HEK293 (cell line): ENCODE measurements around the gene CCDC38.
A peak's percentile ranks its signal among the peaks of the same experiment; 100 is the strongest.

Experiments used
- CTCF ChIA-PET: fragments of 350-600 bp; formaldehyde crosslinking; extraction: SDS; loops from one replicate; lab custom pipeline; 2021; ENCODE audit warnings: antibody characterized with exemption; lab: Yijun Ruan, JAX
- POLR2A ChIA-PET: fragments of 300-600 bp; formaldehyde crosslinking; extraction: SDS; loops from one replicate; lab custom pipeline; 2020; ENCODE audit warnings: antibody characterized with exemption, inconsistent platforms; lab: Yijun Ruan, JAX
- H3K27ac ChIP-seq: fragments of 200-500 bp; sonication (Bioruptor generic); 2 replicates; pipeline ENCODE4 v1.5.1; 2014; ENCODE audit warnings: low read depth, low read length, control low read depth, inconsistent platforms; ENCODE audit errors: extremely low read depth
- H3K36me3 ChIP-seq, 2 experiments: fragments of 200-500 bp in 1 of 2; sonication (Bioruptor generic) in 1 of 2; 1 replicate in 1 of 2; 2 replicates in 1 of 2; pipeline ENCODE4 v1.5.1; 2014 to 2017; ENCODE audit warnings: inconsistent platforms in 2 of 2, low read length in 2 of 2; ENCODE audit not compliant: control insufficient read depth in 2 of 2, insufficient read depth in 1 of 2
- H3K4me1 ChIP-seq: fragments of 200-500 bp; sonication (Bioruptor generic); 2 replicates; pipeline ENCODE4 v1.5.1; 2014; ENCODE audit warnings: mild to moderate bottlenecking, low read length, inconsistent platforms; ENCODE audit not compliant: control insufficient read depth, insufficient read depth
- H3K4me3 ChIP-seq: 2 replicates; pipeline ENCODE4 v1.5.1; 2011; ENCODE audit warnings: low read depth, mild to moderate bottlenecking, control low read depth, low read length, moderate library complexity
- H3K9me3 ChIP-seq: fragments of 200-500 bp; sonication (Bioruptor generic); 2 replicates; pipeline ENCODE4 v1.5.1; 2014; ENCODE audit warnings: low read depth, low read length, inconsistent platforms; ENCODE audit not compliant: control insufficient read depth, insufficient read depth
- BCL11A ChIP-seq: fragments of 450-650 bp; formaldehyde crosslinking; IDR thresholded peaks from 2 replicates; pipeline ENCODE4 v1.5.1; 2016; ENCODE audit warnings: low read depth, missing biosample characterization, missing genetic modification characterization
- FEZF1 ChIP-seq: fragments of 450-650 bp; formaldehyde crosslinking; IDR thresholded peaks from 2 replicates; pipeline ENCODE4 v1.5.1; 2016; ENCODE audit warnings: missing biosample characterization, missing genetic modification characterization
- GLI4 ChIP-seq: fragments of 450-650 bp; formaldehyde crosslinking; IDR thresholded peaks from 2 replicates; pipeline ENCODE4 v1.5.1; 2016; ENCODE audit warnings: missing biosample characterization, missing genetic modification characterization
- KLF16 ChIP-seq: fragments of 450-650 bp; formaldehyde crosslinking; IDR thresholded peaks from 2 replicates; pipeline ENCODE4 v1.5.1; 2017; ENCODE audit warnings: missing biosample characterization, missing genetic modification characterization
- SP3 ChIP-seq: fragments of 450-650 bp; formaldehyde crosslinking; IDR thresholded peaks from 2 replicates; pipeline ENCODE4 v1.5.1; 2016; ENCODE audit warnings: missing biosample characterization, missing genetic modification characterization
- SP7 ChIP-seq: fragments of 450-650 bp; formaldehyde crosslinking; IDR thresholded peaks from 2 replicates; pipeline ENCODE4 v1.5.1; 2016; ENCODE audit warnings: missing biosample characterization, missing genetic modification characterization
- YY2 ChIP-seq: fragments of 450-650 bp; formaldehyde crosslinking; IDR thresholded peaks from 2 replicates; pipeline ENCODE4 v1.5.1; 2016; ENCODE audit warnings: missing biosample characterization, missing genetic modification characterization
- ZBTB20 ChIP-seq: fragments of 450-650 bp; formaldehyde crosslinking; IDR thresholded peaks from 2 replicates; pipeline ENCODE4 v1.5.1; 2016; ENCODE audit warnings: missing biosample characterization, missing genetic modification characterization
- ZFP37 ChIP-seq: fragments of 450-650 bp; formaldehyde crosslinking; IDR thresholded peaks from 2 replicates; pipeline ENCODE4 v1.5.1; 2016; ENCODE audit warnings: missing biosample characterization, missing genetic modification characterization
- ZNF350 ChIP-seq: fragments of 450-650 bp; formaldehyde crosslinking; IDR thresholded peaks from 2 replicates; pipeline ENCODE4 v1.5.0; 2017; ENCODE audit warnings: missing biosample characterization, mild to moderate bottlenecking, missing genetic modification characterization
- ZNF404 ChIP-seq: fragments of 450-650 bp; formaldehyde crosslinking; IDR thresholded peaks from 2 replicates; pipeline ENCODE4 v1.5.1; 2017; ENCODE audit warnings: missing biosample characterization, missing genetic modification characterization
- ZNF423 ChIP-seq: fragments of 450-650 bp; formaldehyde crosslinking; IDR thresholded peaks from 2 replicates; pipeline ENCODE4 v1.5.1; 2016; ENCODE audit warnings: missing biosample characterization, missing genetic modification characterization
- ZNF544 ChIP-seq: fragments of 450-650 bp; formaldehyde crosslinking; IDR thresholded peaks from 2 replicates; pipeline ENCODE4 v1.5.0; 2017; ENCODE audit warnings: missing biosample characterization, missing genetic modification characterization
- ZNF621 ChIP-seq: fragments of 450-650 bp; formaldehyde crosslinking; IDR thresholded peaks from 2 replicates; pipeline ENCODE4 v1.5.1; 2017; ENCODE audit warnings: missing biosample characterization, missing genetic modification characterization
- ZNF664 ChIP-seq: fragments of 450-650 bp; formaldehyde crosslinking; IDR thresholded peaks from 2 replicates; pipeline ENCODE4 v1.5.1; 2016; ENCODE audit warnings: missing biosample characterization, missing genetic modification characterization
- TF ChIP-seq, protein P1 (sequence below): fragments of 450-650 bp; formaldehyde crosslinking; IDR thresholded peaks from 2 replicates; pipeline ENCODE4 v1.5.1; 2016; ENCODE audit warnings: missing biosample characterization, missing genetic modification characterization
- TF ChIP-seq, protein P2 (sequence below): fragments of 450-650 bp; formaldehyde crosslinking; IDR thresholded peaks from 2 replicates; pipeline ENCODE4 v1.5.1; 2016; ENCODE audit warnings: missing biosample characterization, missing genetic modification characterization
- TF ChIP-seq, protein P3 (sequence below): fragments of 450-650 bp; formaldehyde crosslinking; IDR thresholded peaks from 2 replicates; pipeline ENCODE4 v1.5.1; 2016; ENCODE audit warnings: missing biosample characterization, missing genetic modification characterization
- TF ChIP-seq, protein P4 (sequence below): fragments of 450-650 bp; formaldehyde crosslinking; IDR thresholded peaks from 2 replicates; pipeline ENCODE4 v1.5.1; 2016; ENCODE audit warnings: missing biosample characterization, missing genetic modification characterization, borderline replicate concordance
- TF ChIP-seq, protein P5 (sequence below): fragments of 450-650 bp; formaldehyde crosslinking; IDR thresholded peaks from 2 replicates; pipeline ENCODE4 v1.5.1; 2017; ENCODE audit warnings: missing biosample characterization, missing genetic modification characterization
- TF ChIP-seq, protein P6 (sequence below): fragments of 450-650 bp; formaldehyde crosslinking; IDR thresholded peaks from 2 replicates; pipeline ENCODE4 v1.5.1; 2016; ENCODE audit warnings: missing biosample characterization, missing genetic modification characterization

Gene CCDC38

DNA sequence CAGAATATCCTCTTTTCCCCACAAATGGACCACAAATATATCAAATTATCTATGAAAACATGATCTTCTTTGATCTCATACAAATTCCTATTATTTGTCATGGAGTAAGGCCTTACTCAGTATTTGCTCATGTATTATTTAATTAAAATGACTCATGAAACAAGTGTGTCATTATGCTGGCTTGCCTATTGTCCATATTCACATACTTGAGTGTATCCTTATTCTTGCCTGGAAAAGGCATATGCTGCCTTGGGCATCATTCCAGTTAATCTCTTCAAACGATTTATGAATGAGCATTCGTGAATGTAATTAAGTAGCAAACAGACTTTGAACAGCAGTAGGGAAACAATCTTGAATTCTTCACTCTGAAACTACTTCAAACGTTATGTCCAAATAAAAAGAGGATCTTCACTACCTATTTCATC lies 106.2 kb downstream of the CCDC38 start:
- ChIA-PET CTCF (interaction anchor here (0.6 to 0.9 kb wide), 2 partner anchors 14 to 31 kb away, joined by 3 to 4 read pairs; no protein-coding TSS in a partner anchor), POLR2A (no interaction called here)
- Histone ChIP-seq H3K9me3 (no peaks in the 10 kb centered on the region), H3K27ac (no peak overlapping the region), H3K36me3 (no peaks in the 10 kb centered on the region), H3K4me1 (no peaks in the 10 kb centered on the region), H3K4me3 (no peak overlapping the region)
- TF ChIP-seq ZFP37, result no peak
- TF ChIP-seq ZNF544, result no peak
- TF ChIP-seq, protein P1, sequence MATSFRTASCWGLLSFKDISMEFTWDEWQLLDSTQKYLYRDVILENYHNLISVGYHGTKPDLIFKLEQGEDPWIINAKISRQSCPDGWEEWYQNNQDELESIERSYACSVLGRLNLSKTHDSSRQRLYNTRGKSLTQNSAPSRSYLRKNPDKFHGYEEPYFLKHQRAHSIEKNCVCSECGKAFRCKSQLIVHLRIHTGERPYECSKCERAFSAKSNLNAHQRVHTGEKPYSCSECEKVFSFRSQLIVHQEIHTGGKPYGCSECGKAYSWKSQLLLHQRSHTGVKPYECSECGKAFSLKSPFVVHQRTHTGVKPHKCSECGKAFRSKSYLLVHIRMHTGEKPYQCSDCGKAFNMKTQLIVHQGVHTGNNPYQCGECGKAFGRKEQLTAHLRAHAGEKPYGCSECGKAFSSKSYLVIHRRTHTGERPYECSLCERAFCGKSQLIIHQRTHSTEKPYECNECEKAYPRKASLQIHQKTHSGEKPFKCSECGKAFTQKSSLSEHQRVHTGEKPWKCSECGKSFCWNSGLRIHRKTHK, result no peak
- TF ChIP-seq ZBTB20 (tag by site-specific recombination), result peak; percentile 45; the same call in 1 of the 2 replicates
- TF ChIP-seq BCL11A (tag by site-specific recombination), result no peak
- TF ChIP-seq FEZF1 (tag by site-specific recombination), result peak; percentile 63
- TF ChIP-seq ZNF423, result no peak
- TF ChIP-seq ZNF621 (tag by site-specific recombination), result peak; percentile 20; the same call in 1 of the 2 replicates
- peak; percentile 66 for TF ChIP-seq ZNF664 (tag by site-specific recombination)
- TF ChIP-seq ZNF404, result no peak
- no peak for TF ChIP-seq KLF16 (tag by site-specific recombination)
- TF ChIP-seq SP3 (tag by site-specific recombination), result no peak
- TF ChIP-seq, protein P2, sequence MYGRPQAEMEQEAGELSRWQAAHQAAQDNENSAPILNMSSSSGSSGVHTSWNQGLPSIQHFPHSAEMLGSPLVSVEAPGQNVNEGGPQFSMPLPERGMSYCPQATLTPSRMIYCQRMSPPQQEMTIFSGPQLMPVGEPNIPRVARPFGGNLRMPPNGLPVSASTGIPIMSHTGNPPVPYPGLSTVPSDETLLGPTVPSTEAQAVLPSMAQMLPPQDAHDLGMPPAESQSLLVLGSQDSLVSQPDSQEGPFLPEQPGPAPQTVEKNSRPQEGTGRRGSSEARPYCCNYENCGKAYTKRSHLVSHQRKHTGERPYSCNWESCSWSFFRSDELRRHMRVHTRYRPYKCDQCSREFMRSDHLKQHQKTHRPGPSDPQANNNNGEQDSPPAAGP, result no peak
- peak; percentile 53 for TF ChIP-seq SP7 (tag by site-specific recombination)
- TF ChIP-seq, protein P3, sequence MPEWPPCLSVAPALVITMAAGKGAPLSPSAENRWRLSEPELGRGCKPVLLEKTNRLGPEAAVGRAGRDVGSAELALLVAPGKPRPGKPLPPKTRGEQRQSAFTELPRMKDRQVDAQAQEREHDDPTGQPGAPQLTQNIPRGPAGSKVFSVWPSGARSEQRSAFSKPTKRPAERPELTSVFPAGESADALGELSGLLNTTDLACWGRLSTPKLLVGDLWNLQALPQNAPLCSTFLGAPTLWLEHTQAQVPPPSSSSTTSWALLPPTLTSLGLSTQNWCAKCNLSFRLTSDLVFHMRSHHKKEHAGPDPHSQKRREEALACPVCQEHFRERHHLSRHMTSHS (tag by site-specific recombination), result no peak
- TF ChIP-seq YY2 (tag by site-specific recombination), result no peak
- TF ChIP-seq, protein P4, sequence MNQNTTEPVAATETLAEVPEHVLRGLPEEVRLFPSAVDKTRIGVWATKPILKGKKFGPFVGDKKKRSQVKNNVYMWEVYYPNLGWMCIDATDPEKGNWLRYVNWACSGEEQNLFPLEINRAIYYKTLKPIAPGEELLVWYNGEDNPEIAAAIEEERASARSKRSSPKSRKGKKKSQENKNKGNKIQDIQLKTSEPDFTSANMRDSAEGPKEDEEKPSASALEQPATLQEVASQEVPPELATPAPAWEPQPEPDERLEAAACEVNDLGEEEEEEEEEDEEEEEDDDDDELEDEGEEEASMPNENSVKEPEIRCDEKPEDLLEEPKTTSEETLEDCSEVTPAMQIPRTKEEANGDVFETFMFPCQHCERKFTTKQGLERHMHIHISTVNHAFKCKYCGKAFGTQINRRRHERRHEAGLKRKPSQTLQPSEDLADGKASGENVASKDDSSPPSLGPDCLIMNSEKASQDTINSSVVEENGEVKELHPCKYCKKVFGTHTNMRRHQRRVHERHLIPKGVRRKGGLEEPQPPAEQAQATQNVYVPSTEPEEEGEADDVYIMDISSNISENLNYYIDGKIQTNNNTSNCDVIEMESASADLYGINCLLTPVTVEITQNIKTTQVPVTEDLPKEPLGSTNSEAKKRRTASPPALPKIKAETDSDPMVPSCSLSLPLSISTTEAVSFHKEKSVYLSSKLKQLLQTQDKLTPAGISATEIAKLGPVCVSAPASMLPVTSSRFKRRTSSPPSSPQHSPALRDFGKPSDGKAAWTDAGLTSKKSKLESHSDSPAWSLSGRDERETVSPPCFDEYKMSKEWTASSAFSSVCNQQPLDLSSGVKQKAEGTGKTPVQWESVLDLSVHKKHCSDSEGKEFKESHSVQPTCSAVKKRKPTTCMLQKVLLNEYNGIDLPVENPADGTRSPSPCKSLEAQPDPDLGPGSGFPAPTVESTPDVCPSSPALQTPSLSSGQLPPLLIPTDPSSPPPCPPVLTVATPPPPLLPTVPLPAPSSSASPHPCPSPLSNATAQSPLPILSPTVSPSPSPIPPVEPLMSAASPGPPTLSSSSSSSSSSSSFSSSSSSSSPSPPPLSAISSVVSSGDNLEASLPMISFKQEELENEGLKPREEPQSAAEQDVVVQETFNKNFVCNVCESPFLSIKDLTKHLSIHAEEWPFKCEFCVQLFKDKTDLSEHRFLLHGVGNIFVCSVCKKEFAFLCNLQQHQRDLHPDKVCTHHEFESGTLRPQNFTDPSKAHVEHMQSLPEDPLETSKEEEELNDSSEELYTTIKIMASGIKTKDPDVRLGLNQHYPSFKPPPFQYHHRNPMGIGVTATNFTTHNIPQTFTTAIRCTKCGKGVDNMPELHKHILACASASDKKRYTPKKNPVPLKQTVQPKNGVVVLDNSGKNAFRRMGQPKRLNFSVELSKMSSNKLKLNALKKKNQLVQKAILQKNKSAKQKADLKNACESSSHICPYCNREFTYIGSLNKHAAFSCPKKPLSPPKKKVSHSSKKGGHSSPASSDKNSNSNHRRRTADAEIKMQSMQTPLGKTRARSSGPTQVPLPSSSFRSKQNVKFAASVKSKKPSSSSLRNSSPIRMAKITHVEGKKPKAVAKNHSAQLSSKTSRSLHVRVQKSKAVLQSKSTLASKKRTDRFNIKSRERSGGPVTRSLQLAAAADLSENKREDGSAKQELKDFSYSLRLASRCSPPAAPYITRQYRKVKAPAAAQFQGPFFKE (tag by site-specific recombination), result no peak
- peak; percentile 49; the same call in 1 of the 2 replicates for TF ChIP-seq ZNF350 (tag by site-specific recombination)
- TF ChIP-seq, protein P5, sequence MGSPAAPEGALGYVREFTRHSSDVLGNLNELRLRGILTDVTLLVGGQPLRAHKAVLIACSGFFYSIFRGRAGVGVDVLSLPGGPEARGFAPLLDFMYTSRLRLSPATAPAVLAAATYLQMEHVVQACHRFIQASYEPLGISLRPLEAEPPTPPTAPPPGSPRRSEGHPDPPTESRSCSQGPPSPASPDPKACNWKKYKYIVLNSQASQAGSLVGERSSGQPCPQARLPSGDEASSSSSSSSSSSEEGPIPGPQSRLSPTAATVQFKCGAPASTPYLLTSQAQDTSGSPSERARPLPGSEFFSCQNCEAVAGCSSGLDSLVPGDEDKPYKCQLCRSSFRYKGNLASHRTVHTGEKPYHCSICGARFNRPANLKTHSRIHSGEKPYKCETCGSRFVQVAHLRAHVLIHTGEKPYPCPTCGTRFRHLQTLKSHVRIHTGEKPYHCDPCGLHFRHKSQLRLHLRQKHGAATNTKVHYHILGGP (tag by site-specific recombination), result peak; percentile 40; the same call in 1 of the 2 replicates
- TF ChIP-seq, protein P6, sequence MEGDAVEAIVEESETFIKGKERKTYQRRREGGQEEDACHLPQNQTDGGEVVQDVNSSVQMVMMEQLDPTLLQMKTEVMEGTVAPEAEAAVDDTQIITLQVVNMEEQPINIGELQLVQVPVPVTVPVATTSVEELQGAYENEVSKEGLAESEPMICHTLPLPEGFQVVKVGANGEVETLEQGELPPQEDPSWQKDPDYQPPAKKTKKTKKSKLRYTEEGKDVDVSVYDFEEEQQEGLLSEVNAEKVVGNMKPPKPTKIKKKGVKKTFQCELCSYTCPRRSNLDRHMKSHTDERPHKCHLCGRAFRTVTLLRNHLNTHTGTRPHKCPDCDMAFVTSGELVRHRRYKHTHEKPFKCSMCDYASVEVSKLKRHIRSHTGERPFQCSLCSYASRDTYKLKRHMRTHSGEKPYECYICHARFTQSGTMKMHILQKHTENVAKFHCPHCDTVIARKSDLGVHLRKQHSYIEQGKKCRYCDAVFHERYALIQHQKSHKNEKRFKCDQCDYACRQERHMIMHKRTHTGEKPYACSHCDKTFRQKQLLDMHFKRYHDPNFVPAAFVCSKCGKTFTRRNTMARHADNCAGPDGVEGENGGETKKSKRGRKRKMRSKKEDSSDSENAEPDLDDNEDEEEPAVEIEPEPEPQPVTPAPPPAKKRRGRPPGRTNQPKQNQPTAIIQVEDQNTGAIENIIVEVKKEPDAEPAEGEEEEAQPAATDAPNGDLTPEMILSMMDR, result no peak
- no peak for TF ChIP-seq GLI4
